Esophagus squamous epithelium (tissue), 5 donors: ENCODE results near the gene SRGAP2C. TPM values are rescaled to one million over a fixed set of nuclear protein-coding genes. Genes with fewer than 3 reads are reported as not detected.
"Not testable (repeated sequence)": the region's sequence is repeated elsewhere in the genome, so short reads cannot be mapped to it uniquely, and the experiment has no call there.

Experiments
- DNase-seq: peaks from one replicate; lab custom pipeline; 2025; lab: John Stamatoyannopoulos, UW
- H3K27ac ChIP-seq, 4 donors: fragments of 200-600 bp; sonication (generic); one replicate each; pipeline ENCODE4 v1.5.1; 2016 to 2019; ENCODE audit warnings: mild to moderate bottlenecking in 1 of 4
- H3K27me3 ChIP-seq, 4 donors: fragments of 200-600 bp; sonication (generic); 1 replicate in 3 of 4; 2 replicates in 1 of 4; pipeline versions ENCODE4 v1.5.1 to v1.6.0; 2017 to 2021; ENCODE audit warnings: antibody characterized with exemption in 1 of 4
- H3K36me3 ChIP-seq, 3 donors: fragments of 200-600 bp; sonication (generic); one replicate each; pipeline ENCODE4 v1.5.1; 2016 to 2019
- H3K4me1 ChIP-seq, 3 donors: fragments of 200-600 bp; sonication (generic); one replicate each; pipeline ENCODE4 v1.5.1; 2017 to 2019
- H3K4me3 ChIP-seq, 4 donors: fragments of 200-600 bp; sonication (generic); 1 replicate in 3 of 4; 2 replicates in 1 of 4; pipeline ENCODE4 v1.5.1; 2016 to 2019; ENCODE audit warnings: mild to moderate bottlenecking in 2 of 4, moderate library complexity in 1 of 4
- H3K9me3 ChIP-seq, 3 donors: fragments of 200-600 bp; sonication (generic); one replicate each; pipeline ENCODE4 v1.5.1; 2016 to 2019
- POLR2A ChIP-seq, 4 donors: fragments of 450-650 bp; IDR thresholded peaks; one replicate each; pipeline ENCODE4 v1.6.1; 2017; ENCODE audit warnings: antibody characterized with exemption in 4 of 4, mild to moderate bottlenecking in 4 of 4, moderate library complexity in 3 of 4
- WGBS, 2 donors: methylation state at CpG; one replicate each; pipeline ENCODE4 v1.1.5; 2018; 5-methylcytosine and 5-hydroxymethylcytosine counted together
- intact Hi-C: fragments of 100-400 bp; cut with DNase I; formaldehyde crosslinking; loops from one replicate; pipeline ENCODE4 v1.15.0; 2022
- small RNA-seq, 4 donors: library from RNA; depleted of rRNA; stranded (forward); fragments of <200 nt; gene quantifications; one replicate each; pipeline ENCODE3, GENCODE V24; 2016
- total RNA-seq, 4 donors: library from RNA; depleted of rRNA; stranded (reverse); fragments of >200 nt; gene quantifications; one replicate each; pipeline ENCODE4 v1.1.0, GENCODE V29; 2016
- TF ChIP-seq, protein P1 (sequence below), 6 experiments: fragments of 450-650 bp in 4 of 6; fragments of 200-600 bp in 2 of 6; sonication (generic) in 2 of 6; IDR thresholded peaks; one replicate each; pipeline ENCODE4 v1.5.1; 2016 to 2019; ENCODE audit warnings: antibody characterized with exemption in 6 of 6, mild to moderate bottlenecking in 4 of 6, moderate library complexity in 4 of 6
- donor health status: DM: yes; HTN: yes; CAD: no.

Gene SRGAP2C
- total RNA-seq, 4 donors from 2014 or later = 5.4 to 16.8 (median 12.0) TPM

DNA sequence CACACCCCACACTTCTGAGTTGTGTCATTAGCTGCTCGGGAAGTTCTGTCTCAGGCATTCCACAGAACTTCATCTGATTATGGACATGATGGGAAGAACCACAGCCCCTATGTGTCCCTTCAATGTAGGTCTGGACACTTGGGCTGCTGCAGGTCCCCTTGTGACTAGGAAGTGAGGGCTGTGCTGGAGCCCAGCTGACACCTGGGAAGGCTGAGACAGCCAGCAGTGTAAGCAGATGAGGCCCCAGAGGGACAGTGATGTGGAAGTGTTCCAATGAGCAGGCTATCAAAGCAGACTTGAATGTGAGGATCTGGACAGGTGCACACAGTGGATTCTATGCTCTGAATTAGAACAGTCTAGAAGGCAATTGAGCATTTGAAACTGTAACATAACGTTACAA, 239.2 kb downstream of the SRGAP2C start:
- H3K4me3 ChIP-seq, H3K4me1 ChIP-seq, intact Hi-C loops, DNase-seq, H3K27ac ChIP-seq, H3K9me3 ChIP-seq, H3K36me3 ChIP-seq, H3K27me3 ChIP-seq: not testable (repeated sequence)
- WGBS, 2 donors = 73% methylated on average over 2 of the region's 2 CpGs

DNA sequence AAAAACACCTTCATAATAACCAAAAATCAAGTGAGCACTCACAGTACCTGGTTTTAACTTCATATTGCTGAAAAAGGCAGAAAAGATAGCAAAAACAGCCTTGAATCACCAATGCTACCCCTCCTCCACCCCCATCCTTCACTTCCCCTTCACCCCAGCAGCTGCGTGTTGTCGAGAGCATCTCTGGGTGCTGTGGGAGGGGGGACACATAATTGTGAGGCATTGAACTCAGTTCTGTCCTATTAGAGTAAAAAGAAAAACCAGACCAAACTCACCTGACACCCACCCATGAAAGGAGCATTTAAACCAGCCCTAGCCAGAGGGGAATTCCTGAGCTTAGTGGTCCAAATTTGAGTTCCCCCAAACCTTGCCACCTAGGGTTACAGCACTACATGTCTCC, 248.7 kb downstream of the SRGAP2C start:
- H3K27ac ChIP-seq, DNase-seq, H3K9me3 ChIP-seq, H3K36me3 ChIP-seq, H3K4me3 ChIP-seq, intact Hi-C loops, H3K27me3 ChIP-seq, H3K4me1 ChIP-seq: not testable (repeated sequence)
- 78 to 85% methylated on average over 2 of the region's 2 CpGs for WGBS, 2 donors

DNA sequence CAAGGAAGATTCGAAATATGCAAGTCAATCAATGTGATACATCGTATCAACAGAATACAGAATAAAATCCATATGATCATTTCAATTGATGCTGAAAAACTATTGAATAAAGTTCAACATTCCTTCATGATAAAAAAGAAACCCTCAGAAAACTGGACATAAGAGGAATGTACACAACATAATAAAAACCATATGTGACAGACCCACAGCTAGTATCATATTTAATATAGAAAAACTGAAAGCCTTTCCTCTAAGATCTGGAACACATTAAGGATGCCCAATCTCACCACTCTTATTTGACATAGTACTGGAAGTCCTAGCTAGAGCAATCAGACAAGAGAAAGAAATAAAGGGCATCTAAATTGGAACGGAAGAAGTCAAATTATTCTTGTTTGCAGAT, 254.1 kb downstream of the SRGAP2C start:
- H3K27me3 ChIP-seq, H3K4me1 ChIP-seq, H3K4me3 ChIP-seq, H3K27ac ChIP-seq, DNase-seq, intact Hi-C loops, H3K9me3 ChIP-seq, H3K36me3 ChIP-seq: not testable (repeated sequence)
- WGBS, 2 donors = 90 to 92% methylated on average over 3 of the region's 3 CpGs

DNA sequence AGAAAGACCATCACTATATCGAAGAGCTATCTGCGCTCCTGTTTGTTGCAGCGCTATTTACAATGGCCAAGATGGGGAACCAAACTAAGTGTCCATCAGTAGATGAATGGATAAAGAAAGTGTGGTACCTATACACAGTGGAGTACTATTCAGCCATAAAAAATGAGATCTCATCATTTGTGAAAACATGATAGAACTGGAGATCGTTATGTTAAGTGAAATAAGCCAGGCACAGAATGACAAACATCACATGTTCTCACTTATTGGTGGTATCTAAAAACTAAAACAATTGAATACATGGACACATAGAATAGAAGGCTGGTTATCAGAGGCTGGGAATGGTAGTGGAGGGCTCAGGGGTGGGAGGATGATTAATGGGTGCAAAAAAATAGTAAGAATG, 256.2 kb downstream of the SRGAP2C start:
- Histone ChIP-seq H3K27ac (no peak overlapping the region), H3K36me3 (no peaks in the 10 kb centered on the region), H3K4me3 (no peak overlapping the region), H3K4me1 (no peaks in the 10 kb centered on the region), H3K9me3 (no peaks in the 10 kb centered on the region), H3K27me3 (no peaks in the 10 kb centered on the region)
- WGBS, 2 donors = 91% methylated on average over 4 of the region's 4 CpGs
- no peak for DNase-seq
- no peak for TF ChIP-seq POLR2A (IDR thresholded peaks at IDR 0.05)
- TF ChIP-seq, protein P1, sequence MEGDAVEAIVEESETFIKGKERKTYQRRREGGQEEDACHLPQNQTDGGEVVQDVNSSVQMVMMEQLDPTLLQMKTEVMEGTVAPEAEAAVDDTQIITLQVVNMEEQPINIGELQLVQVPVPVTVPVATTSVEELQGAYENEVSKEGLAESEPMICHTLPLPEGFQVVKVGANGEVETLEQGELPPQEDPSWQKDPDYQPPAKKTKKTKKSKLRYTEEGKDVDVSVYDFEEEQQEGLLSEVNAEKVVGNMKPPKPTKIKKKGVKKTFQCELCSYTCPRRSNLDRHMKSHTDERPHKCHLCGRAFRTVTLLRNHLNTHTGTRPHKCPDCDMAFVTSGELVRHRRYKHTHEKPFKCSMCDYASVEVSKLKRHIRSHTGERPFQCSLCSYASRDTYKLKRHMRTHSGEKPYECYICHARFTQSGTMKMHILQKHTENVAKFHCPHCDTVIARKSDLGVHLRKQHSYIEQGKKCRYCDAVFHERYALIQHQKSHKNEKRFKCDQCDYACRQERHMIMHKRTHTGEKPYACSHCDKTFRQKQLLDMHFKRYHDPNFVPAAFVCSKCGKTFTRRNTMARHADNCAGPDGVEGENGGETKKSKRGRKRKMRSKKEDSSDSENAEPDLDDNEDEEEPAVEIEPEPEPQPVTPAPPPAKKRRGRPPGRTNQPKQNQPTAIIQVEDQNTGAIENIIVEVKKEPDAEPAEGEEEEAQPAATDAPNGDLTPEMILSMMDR (IDR thresholded peaks at IDR 0.05) = no peak
- intact Hi-C loops = no loop called here

Small RNA genes lying within 50 kb of the gene (small RNA-seq; reads per million reads assigned to genes)
- 0 reads per million in 4 donors for gene AC243994.1

Other genes with a start within 250 kb of the SRGAP2C start
- 1 to 10 TPM in 3 of 4 donors, under 1 TPM in 1; 0.38 to 3.9 (median 2.1) TPM for gene FAM72B, start 635 bp upstream of the SRGAP2C start, total RNA-seq